ENCODE measurements around the gene EMC10.

- TF ChIP-seq CTCF (IDR thresholded peaks at IDR 0.05; ENCODE audit: poor library complexity) (no peak), EZH2 (IDR thresholded peaks at IDR 0.05; ENCODE audit: borderline replicate concordance) (no peak), EZH2phosphoT487 (IDR thresholded peaks at IDR 0.05; ENCODE audit: low read depth, severe bottlenecking, unreplicated experiment) (no peak)
Measured at GRCh38 chr19:50493171-50493570, 16.9 kb downstream of the EMC10 start.
